ENCODE results near the gene TTLL11.

DNA sequence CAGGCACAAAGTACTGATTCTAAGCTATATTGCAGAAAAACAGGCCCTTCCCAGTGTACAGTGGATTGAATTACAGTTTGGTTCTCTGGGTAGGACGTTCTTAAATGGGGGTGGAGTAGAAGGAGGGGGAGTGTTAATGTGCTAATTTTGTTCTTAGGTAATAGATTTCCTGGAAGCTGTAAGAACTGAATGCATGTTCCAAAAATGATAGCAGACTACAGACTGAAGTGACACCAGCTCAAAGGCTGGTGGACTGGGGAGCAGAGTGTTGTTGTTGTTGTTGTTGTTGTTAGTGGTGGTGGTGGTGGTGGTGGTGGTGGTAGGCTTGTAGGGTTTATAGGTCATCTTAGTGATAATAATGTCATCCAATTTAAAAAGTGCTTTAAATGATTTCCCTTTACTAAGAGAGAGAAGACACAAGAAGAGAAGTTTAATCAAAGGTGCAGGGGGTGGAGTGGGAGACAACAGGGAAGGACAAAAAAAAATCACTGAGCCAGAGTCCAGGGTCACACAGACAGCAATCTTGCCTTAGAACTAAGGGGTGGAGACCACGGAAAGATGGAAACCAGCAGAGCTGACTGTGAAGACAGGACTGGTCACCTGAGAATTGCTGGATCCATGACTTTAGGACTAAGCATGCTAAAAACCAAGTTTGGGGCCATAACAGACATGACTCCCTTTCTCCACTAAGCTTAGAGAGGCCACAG lies 27.0 kb downstream of the TTLL11 start:
- no peak for TF ChIP-seq EZH2 (IDR thresholded peaks at IDR 0.05; ENCODE audit: insufficient read depth, poor library complexity, severe bottlenecking)
- no peak for TF ChIP-seq EZH2phosphoT487 (IDR thresholded peaks at IDR 0.05; ENCODE audit: insufficient read depth, low read depth)
